Panc1 (cell line): ENCODE data around the gene MPO. TPM values are rescaled to one million over a fixed set of nuclear protein-coding genes. Genes with fewer than 3 reads are reported as not detected.

Experiments used
- ATAC-seq: fragments of 200-7000 bp; cut with Tn5 transposase; 2 replicates; pipeline ENCODE4 v1.9.1; 2020; ENCODE audit warnings: mild to moderate bottlenecking, moderate library complexity
- BruUV-seq: library from RNA; stranded (reverse); fragments of 400-500 nt; replicated peaks from 2 replicates; lab custom pipeline; 2021; lab: Mats Ljungman, UMichigan
- CTCF ChIA-PET: fragments of 300-600 bp; sonication (Branson Sonifier 250); formaldehyde crosslinking; loops from one replicate; lab custom pipeline; 2022; ENCODE audit warnings: antibody characterized with exemption; lab: Charles Lee
- POLR2A ChIA-PET: fragments of 300-600 bp; sonication (Branson Sonifier 250); formaldehyde crosslinking; loops from one replicate; lab custom pipeline; 2022; ENCODE audit warnings: antibody characterized with exemption; lab: Charles Lee
- DNase-seq: peaks from one replicate; pipeline ENCODE4 v3.0.0-alpha.2; 2010; ENCODE audit warnings: low read depth, low spot score
- H3K27ac ChIP-seq: 2 replicates; pipeline ENCODE4 v1.5.1; 2011; ENCODE audit warnings: mild to moderate bottlenecking, low read length, inconsistent platforms
- H3K27me3 ChIP-seq: fragments of 200-500 bp; sonication (Bioruptor generic); 2 replicates; pipeline ENCODE4 v1.6.0; 2014; ENCODE audit warnings: low read length, inconsistent platforms; ENCODE audit not compliant: control insufficient read depth, insufficient read depth
- H3K36me3 ChIP-seq: fragments of 200-500 bp; sonication (Bioruptor generic); 2 replicates; pipeline ENCODE4 v1.5.1; 2014; ENCODE audit warnings: inconsistent platforms, mild to moderate bottlenecking, low read length, moderate library complexity; ENCODE audit not compliant: control insufficient read depth, insufficient read depth
- H3K4me1 ChIP-seq: 2 replicates; pipeline ENCODE4 v1.5.1; 2011; ENCODE audit warnings: inconsistent platforms, mild to moderate bottlenecking, low read length, moderate library complexity; ENCODE audit not compliant: control insufficient read depth, insufficient read depth
- H3K4me3 ChIP-seq, 2 experiments: 2 replicates each; pipeline ENCODE4 v1.5.1; 2011 to 2012; ENCODE audit warnings: low read depth in 2 of 2, low read length in 2 of 2, mild to moderate bottlenecking in 2 of 2, inconsistent platforms in 1 of 2, moderate library complexity in 1 of 2
- H3K9me3 ChIP-seq: fragments of 200-500 bp; sonication (Bioruptor generic); 2 replicates; pipeline ENCODE4 v1.5.1; 2014; ENCODE audit warnings: low read depth, mild to moderate bottlenecking, inconsistent platforms, low read length, moderate library complexity; ENCODE audit not compliant: control insufficient read depth, insufficient read depth
- POLR2AphosphoS5 ChIP-seq: IDR thresholded peaks from 2 replicates; pipeline ENCODE4 v1.6.1; 2012; ENCODE audit warnings: mild to moderate bottlenecking, low read depth, low read length, moderate library complexity
- SIN3A ChIP-seq: IDR thresholded peaks from 2 replicates; pipeline ENCODE4 v1.6.1; 2012; ENCODE audit warnings: low read depth, mild to moderate bottlenecking, low read length, moderate library complexity, borderline replicate concordance; ENCODE audit not compliant: insufficient read depth
- TCF7L2 ChIP-seq: IDR thresholded peaks from 2 replicates; pipeline ENCODE4 v1.6.1; 2011; ENCODE audit warnings: mild to moderate bottlenecking, low read depth, low read length, inconsistent platforms
- in situ Hi-C: cut with HindIII; loops from 2 replicates; pipeline ENCODE4 v1.10.0; 2016; ENCODE audit warnings: low sequenced_read_pairs, low pct_unique_long_range_greater_than_20kb
- intact Hi-C: fragments of 100-400 bp; cut with micrococcal nuclease; formaldehyde crosslinking; loops from one replicate; pipeline ENCODE4 v1.10.0; 2022; ENCODE audit not compliant: unreplicated experiment
- total RNA-seq: library from RNA; stranded (reverse); gene quantifications from one replicate; pipeline ENCODE4 v1.2.1, GENCODE V29; 2021; ENCODE audit not compliant: unreplicated experiment
- TF ChIP-seq, protein P1 (sequence below), 2 experiments: IDR thresholded peaks; 2 replicates each; pipeline ENCODE4 v1.6.1; 2011 to 2012; ENCODE audit warnings: low read depth in 2 of 2, control low read depth in 1 of 2, low read length in 1 of 2, mild to moderate bottlenecking in 1 of 2, moderate library complexity in 1 of 2; ENCODE audit not compliant: insufficient read depth in 1 of 2
- TF ChIP-seq, protein P2 (sequence below): fragments of 450-650 bp; IDR thresholded peaks from 2 replicates; pipeline ENCODE4 v1.5.1; 2017; ENCODE audit warnings: mild to moderate bottlenecking

MPO gene
- total RNA-seq, 1 experiment from 2014 or later = not detected

DNA sequence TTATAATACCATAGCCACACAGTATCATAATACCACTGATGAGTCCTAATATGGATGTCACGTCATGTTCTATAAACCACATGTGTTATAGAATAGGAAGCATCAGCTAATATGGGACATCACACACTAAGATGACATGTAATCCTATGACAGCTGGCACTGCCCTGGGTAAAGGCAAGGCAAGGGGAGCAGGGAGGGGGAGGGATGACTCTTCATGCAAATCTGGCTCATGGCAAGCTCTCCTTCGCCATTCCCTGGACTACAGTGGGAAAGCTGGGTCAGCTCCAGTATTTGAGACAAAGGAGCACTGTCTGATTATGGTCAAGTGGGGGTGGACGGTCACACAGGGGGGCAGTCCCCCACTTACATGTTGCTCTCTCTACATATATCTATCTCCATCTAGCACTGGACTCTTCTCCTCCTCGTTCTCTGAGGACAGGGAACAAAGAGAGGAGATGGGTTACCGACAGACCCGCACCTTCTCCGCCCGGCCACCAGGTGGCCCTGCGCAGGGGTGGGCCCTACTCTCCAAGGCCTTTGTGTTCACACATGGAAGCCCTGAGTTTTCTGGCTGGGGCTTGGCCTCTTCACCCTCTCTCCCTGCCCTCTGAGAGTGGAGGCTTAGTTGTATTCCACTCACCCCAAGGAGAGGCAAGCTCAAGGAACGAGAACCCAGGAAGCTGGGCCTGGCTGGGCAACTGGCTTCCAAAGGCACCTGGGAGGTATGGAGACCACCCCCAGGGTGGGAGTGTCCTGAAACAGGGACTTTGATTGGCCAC is 23.4 kb upstream of the MPO start:
- POLR2A ChIA-PET = no interaction called here

DNA sequence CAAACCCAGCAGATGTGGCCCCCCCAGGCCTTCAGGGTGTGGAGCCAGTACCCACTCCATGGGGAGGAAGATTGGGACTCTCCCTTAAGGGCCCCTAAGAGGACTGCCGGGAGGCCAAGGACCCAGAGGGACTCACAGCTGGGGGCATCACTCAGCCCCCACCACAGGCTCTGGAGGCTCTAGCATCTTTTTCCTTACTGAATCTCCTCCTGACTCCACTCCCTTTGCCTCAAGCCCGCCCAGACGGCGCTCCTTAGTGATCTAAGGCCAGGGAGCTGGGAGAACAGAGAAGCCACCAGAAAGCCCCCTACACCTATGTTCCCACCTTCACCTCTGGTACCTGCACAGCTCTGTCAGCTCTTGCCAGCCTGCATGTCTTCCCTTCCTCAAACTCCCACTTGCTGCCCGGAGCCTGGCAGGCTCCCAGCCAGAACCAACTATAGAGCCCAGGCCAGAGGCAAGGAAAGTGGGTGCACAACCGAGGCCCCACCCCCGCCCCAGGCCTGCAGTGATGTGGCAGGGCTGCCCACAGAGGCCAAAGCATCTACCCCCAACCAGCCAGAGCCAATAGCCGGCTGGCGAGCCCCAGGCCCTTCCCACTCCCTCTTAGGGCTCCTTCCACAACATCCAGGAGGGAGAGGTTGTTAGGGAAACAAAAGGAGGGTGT is 22.3 kb upstream of the MPO start:
- no peaks in the 10 kb centered on the region for H3K4me1 ChIP-seq
- no peaks in the 10 kb centered on the region for H3K27me3 ChIP-seq
- intact Hi-C loops (no loop called here), in situ Hi-C loops (no loop called here)
- ChIA-PET POLR2A (interaction anchor here (0.7 kb wide), 1 partner anchor 262 kb away, joined by 3 read pairs; no protein-coding TSS in a partner anchor), CTCF (no interaction called here)
- ATAC-seq = no peak
- H3K9me3 ChIP-seq = no peaks in the 10 kb centered on the region
- H3K27ac ChIP-seq = no peak overlapping the region
- no peak for DNase-seq
- H3K36me3 ChIP-seq = no peaks in the 10 kb centered on the region
- no TSS peak for BruUV-seq
- TF ChIP-seq POLR2AphosphoS5 (no peak), TCF7L2 (no peak), SIN3A (no peak)
- TF ChIP-seq, protein P1, sequence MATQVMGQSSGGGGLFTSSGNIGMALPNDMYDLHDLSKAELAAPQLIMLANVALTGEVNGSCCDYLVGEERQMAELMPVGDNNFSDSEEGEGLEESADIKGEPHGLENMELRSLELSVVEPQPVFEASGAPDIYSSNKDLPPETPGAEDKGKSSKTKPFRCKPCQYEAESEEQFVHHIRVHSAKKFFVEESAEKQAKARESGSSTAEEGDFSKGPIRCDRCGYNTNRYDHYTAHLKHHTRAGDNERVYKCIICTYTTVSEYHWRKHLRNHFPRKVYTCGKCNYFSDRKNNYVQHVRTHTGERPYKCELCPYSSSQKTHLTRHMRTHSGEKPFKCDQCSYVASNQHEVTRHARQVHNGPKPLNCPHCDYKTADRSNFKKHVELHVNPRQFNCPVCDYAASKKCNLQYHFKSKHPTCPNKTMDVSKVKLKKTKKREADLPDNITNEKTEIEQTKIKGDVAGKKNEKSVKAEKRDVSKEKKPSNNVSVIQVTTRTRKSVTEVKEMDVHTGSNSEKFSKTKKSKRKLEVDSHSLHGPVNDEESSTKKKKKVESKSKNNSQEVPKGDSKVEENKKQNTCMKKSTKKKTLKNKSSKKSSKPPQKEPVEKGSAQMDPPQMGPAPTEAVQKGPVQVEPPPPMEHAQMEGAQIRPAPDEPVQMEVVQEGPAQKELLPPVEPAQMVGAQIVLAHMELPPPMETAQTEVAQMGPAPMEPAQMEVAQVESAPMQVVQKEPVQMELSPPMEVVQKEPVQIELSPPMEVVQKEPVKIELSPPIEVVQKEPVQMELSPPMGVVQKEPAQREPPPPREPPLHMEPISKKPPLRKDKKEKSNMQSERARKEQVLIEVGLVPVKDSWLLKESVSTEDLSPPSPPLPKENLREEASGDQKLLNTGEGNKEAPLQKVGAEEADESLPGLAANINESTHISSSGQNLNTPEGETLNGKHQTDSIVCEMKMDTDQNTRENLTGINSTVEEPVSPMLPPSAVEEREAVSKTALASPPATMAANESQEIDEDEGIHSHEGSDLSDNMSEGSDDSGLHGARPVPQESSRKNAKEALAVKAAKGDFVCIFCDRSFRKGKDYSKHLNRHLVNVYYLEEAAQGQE (IDR thresholded peaks at IDR 0.05; ENCODE audit: insufficient read depth in 1 of 2, low read depth in 2 of 2, low read length in 1 of 2) = no peak
- TF ChIP-seq, protein P2, sequence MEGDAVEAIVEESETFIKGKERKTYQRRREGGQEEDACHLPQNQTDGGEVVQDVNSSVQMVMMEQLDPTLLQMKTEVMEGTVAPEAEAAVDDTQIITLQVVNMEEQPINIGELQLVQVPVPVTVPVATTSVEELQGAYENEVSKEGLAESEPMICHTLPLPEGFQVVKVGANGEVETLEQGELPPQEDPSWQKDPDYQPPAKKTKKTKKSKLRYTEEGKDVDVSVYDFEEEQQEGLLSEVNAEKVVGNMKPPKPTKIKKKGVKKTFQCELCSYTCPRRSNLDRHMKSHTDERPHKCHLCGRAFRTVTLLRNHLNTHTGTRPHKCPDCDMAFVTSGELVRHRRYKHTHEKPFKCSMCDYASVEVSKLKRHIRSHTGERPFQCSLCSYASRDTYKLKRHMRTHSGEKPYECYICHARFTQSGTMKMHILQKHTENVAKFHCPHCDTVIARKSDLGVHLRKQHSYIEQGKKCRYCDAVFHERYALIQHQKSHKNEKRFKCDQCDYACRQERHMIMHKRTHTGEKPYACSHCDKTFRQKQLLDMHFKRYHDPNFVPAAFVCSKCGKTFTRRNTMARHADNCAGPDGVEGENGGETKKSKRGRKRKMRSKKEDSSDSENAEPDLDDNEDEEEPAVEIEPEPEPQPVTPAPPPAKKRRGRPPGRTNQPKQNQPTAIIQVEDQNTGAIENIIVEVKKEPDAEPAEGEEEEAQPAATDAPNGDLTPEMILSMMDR = no peak
- no peak overlapping the region for H3K4me3 ChIP-seq

More for the DNA sequence above, 23.4 kb upstream of the MPO start:
- ATAC-seq (peak; percentile 84), DNase-seq (peak; percentile 8)
- Histone ChIP-seq H3K27ac (no peak overlapping the region), H3K4me1 (no peaks in the 10 kb centered on the region), H3K9me3 (no peaks in the 10 kb centered on the region), H3K36me3 (no peaks in the 10 kb centered on the region), H3K4me3 (no peak overlapping the region), H3K27me3 (no peaks in the 10 kb centered on the region)
- no TSS peak for BruUV-seq
- TF ChIP-seq, protein P2 = peak; percentile 78
- TF ChIP-seq TCF7L2 = no peak
- TF ChIP-seq SIN3A = no peak
- TF ChIP-seq POLR2AphosphoS5 = no peak
- in situ Hi-C loops (no loop called here), intact Hi-C loops (no loop called here)
- CTCF ChIA-PET = interaction anchor here (0.6 kb wide), 1 partner anchor 105 kb away, joined by 4 read pairs; no protein-coding TSS in a partner anchor
